Measurements from ENCODE around the gene HEATR5A.

DNA sequence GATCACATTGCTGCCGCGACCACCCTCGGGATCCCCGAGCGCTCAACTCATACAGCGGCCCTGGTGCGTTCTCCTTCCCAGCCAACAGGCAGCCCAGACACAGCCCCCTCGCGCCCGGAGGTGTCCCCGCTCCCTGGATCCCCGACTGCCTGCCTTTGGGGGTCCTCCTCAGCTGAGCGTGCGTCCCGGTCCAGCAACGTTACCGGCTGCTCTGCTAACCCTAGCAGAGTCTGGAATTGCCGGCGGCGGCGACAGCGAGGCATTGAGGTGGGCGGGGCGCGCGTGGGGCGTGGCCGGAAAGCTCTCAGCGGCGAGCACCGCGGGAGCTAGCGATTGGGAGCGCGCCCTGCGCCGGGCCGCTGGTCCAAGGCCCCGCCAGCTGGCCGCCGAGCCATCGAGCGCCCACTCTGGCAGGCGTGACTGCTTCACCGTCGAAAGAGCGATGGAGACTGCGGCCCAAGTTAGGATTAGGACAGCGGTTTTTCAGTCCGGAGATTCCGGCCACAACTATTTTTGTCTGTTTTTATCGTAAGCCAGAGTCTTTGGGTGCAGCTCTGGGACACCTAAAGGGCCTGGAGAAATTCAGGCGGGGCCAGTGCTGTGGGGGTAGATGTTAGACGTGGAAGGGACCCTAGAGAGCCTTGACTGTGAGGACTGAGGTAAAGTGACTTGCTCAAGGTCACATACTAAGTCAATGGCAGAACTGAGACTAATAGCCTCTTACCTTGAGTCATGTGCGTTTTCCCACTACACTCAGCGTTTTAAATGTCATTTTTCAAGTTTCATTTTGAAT is at the start of gene HEATR5A:
- TF ChIP-seq, protein P1, sequence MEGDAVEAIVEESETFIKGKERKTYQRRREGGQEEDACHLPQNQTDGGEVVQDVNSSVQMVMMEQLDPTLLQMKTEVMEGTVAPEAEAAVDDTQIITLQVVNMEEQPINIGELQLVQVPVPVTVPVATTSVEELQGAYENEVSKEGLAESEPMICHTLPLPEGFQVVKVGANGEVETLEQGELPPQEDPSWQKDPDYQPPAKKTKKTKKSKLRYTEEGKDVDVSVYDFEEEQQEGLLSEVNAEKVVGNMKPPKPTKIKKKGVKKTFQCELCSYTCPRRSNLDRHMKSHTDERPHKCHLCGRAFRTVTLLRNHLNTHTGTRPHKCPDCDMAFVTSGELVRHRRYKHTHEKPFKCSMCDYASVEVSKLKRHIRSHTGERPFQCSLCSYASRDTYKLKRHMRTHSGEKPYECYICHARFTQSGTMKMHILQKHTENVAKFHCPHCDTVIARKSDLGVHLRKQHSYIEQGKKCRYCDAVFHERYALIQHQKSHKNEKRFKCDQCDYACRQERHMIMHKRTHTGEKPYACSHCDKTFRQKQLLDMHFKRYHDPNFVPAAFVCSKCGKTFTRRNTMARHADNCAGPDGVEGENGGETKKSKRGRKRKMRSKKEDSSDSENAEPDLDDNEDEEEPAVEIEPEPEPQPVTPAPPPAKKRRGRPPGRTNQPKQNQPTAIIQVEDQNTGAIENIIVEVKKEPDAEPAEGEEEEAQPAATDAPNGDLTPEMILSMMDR (IDR thresholded peaks at IDR 0.05 in 8 of 11, conservative IDR thresholded peaks at IDR 0.05 in 3 of 11): peak in 9 of 11 experiments; percentile 11 to 63 (median 44)
- peak; percentile 99 to 100 (median 99) for TF ChIP-seq POLR2AphosphoS5 (IDR thresholded peaks at IDR 0.05)
